ENCODE data around the gene GREB1L. TPM values are rescaled to one million over a fixed set of nuclear protein-coding genes. Genes with fewer than 3 reads are reported as not detected.

GREB1L gene
- polyA plus RNA-seq, 1 donor (not counting 4 experiments of a cell fraction or from before 2014, with no cell fraction given), result 5.5 TPM

- no peak for TF ChIP-seq CTCF (optimal IDR thresholded peaks at IDR 0.05 in 1 of 3, IDR thresholded peaks at IDR 0.05 in 1 of 3, conservative IDR thresholded peaks at IDR 0.05 in 1 of 3; ENCODE audit: extremely low read depth in 1 of 3, insufficient read depth in 2 of 3, low read length in 3 of 3)
- TF ChIP-seq EZH2 (IDR thresholded peaks at IDR 0.05; ENCODE audit: low read length), result no peak
- peak; percentile 9 for FAIRE-seq
- H2AFZ ChIP-seq (ENCODE audit: control insufficient read depth, low read length), result no peak overlapping the region
Measured at GRCh38 chr18:21443776-21444464, 201.9 kb downstream of the GREB1L start.

DNA sequence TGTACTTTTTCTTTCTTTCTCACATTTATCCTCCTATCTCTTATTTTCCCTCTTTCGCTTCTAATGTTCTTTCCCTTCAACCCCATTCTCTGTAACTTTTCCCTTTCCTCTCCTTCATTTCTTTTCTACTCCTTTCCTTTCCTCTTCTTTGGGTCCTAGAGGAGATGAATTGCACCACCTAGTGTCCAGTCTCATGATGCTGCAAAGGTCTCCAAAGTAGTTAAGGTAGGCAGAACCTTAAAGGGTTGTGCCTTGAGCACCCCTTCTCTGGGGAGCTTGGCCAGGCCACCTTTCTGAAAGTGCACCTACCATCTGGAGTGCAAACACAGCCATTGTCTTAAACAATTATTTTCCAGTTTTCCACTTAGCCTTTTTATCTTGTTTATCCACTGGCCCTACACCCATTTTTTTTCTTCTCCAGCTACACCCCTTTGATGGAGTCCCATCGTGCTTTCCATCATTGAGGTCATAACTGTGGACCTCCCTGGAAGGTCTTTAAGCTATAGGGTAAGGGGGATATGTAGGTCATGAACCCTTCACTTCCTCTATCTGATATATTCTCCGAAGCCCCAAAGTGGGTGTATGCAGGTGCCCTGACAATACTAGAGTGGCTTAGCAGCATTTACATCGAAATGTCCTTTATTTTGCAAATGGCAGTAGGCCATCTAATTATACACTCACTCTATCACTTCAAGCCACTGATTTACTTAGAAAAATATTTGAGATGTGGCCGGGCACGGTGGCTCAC, 202.6 kb downstream of the GREB1L start:
- Histone ChIP-seq H3K4me1 (ENCODE audit: control insufficient read depth, extremely low read depth, insufficient read depth, low read length) (peaks cover 7% of the 10 kb centered on the region), H3K27me3 (ENCODE audit: control insufficient read depth, extremely low read depth, insufficient read depth, low read length) (no peaks in the 10 kb centered on the region), H3K9me1 (ENCODE audit: control insufficient read depth, extremely low read depth, insufficient read depth, low read length) (no peaks in the 10 kb centered on the region), H3K4me3 (ENCODE audit: control insufficient read depth in 2 of 3, extremely low read depth in 1 of 3, insufficient read depth in 2 of 3, low read depth in 1 of 3, low read length in 3 of 3) (no peak overlapping the region), H3K27ac (ENCODE audit: control insufficient read depth, insufficient read depth, low read length) (no peak overlapping the region), H3K9ac (ENCODE audit: control insufficient read depth, extremely low read depth, insufficient read depth, low read length) (no peak overlapping the region), H2AFZ (ENCODE audit: control insufficient read depth, low read length) (no peak overlapping the region), H3K79me2 (ENCODE audit: control insufficient read depth, insufficient read depth, low read length) (no peaks in the 10 kb centered on the region), H3K36me3 (ENCODE audit: control insufficient read depth in 2 of 2, extremely low read depth in 1 of 2, insufficient read depth in 2 of 2, low read length in 2 of 2) (no peaks in the 10 kb centered on the region), H3K4me2 (ENCODE audit: control insufficient read depth, extremely low read depth, insufficient read depth, low read depth, low read length) (no peak overlapping the region), H3K9me3 (ENCODE audit: control insufficient read depth, low read depth, low read length) (no peaks in the 10 kb centered on the region), H4K20me1 (ENCODE audit: control insufficient read depth, extremely low read depth, insufficient read depth, low read length) (no peaks in the 10 kb centered on the region)
- dilution Hi-C loops (cut with MboI; ENCODE audit: extremely low pct_ligation_motif_present, low sequenced_read_pairs), result no loop called here
- peak; percentile 67 for FAIRE-seq
- peak; percentile 17 for DNase-seq (ENCODE audit: low read depth, low spot score)
- TF ChIP-seq EZH2 (IDR thresholded peaks at IDR 0.05; ENCODE audit: low read length) (no peak), CTCF (optimal IDR thresholded peaks at IDR 0.05 in 1 of 3, IDR thresholded peaks at IDR 0.05 in 1 of 3, conservative IDR thresholded peaks at IDR 0.05 in 1 of 3; ENCODE audit: extremely low read depth in 1 of 3, insufficient read depth in 2 of 3, low read length in 3 of 3) (peak; percentile 65 to 75 (median 72))

More at GRCh38 chr18:21443776-21444464, 201.9 kb downstream of the GREB1L start:
- Histone ChIP-seq H3K9me3 (ENCODE audit: control insufficient read depth, low read depth, low read length) (no peaks in the 10 kb centered on the region), H4K20me1 (ENCODE audit: control insufficient read depth, extremely low read depth, insufficient read depth, low read length) (no peaks in the 10 kb centered on the region), H3K4me1 (ENCODE audit: control insufficient read depth, extremely low read depth, insufficient read depth, low read length) (peaks cover 13% of the 10 kb centered on the region), H3K4me3 (ENCODE audit: control insufficient read depth in 2 of 3, extremely low read depth in 1 of 3, insufficient read depth in 2 of 3, low read depth in 1 of 3, low read length in 3 of 3) (no peak overlapping the region), H3K79me2 (ENCODE audit: control insufficient read depth, insufficient read depth, low read length) (no peaks in the 10 kb centered on the region), H3K27ac (ENCODE audit: control insufficient read depth, insufficient read depth, low read length) (no peak overlapping the region), H3K9me1 (ENCODE audit: control insufficient read depth, extremely low read depth, insufficient read depth, low read length) (no peaks in the 10 kb centered on the region), H3K9ac (ENCODE audit: control insufficient read depth, extremely low read depth, insufficient read depth, low read length) (no peak overlapping the region), H3K36me3 (ENCODE audit: control insufficient read depth in 2 of 2, extremely low read depth in 1 of 2, insufficient read depth in 2 of 2, low read length in 2 of 2) (no peaks in the 10 kb centered on the region), H3K4me2 (ENCODE audit: control insufficient read depth, extremely low read depth, insufficient read depth, low read depth, low read length) (no peak overlapping the region), H3K27me3 (ENCODE audit: control insufficient read depth, extremely low read depth, insufficient read depth, low read length) (no peaks in the 10 kb centered on the region)
- dilution Hi-C loops (cut with MboI; ENCODE audit: extremely low pct_ligation_motif_present, low sequenced_read_pairs), result no loop called here
- no peak for DNase-seq (ENCODE audit: low read depth, low spot score)

Data from keratinocyte (primary cell).